ENCODE measurements around the gene SP4. TPM values are rescaled to one million over a fixed set of nuclear protein-coding genes. Genes with fewer than 3 reads are reported as not detected.

The SP4 gene
- total and polyA plus RNA-seq, 5 donors from 2014 or later, result 14.9 to 43.5 (median 16.6) TPM

Other genes starting within 250 kb of the SP4 start
- gene DNAH11, start 115.0 kb downstream of the SP4 start, total RNA-seq, result not detected
- under 1 TPM in 2 of 4 donors, not detected in 2; 0.34 to 0.65 TPM for gene DNAH11, start 115.0 kb downstream of the SP4 start, polyA plus RNA-seq

Measured in CD4-positive, CD25-positive, alpha-beta regulatory T cell (primary cell).